Astrocyte of the spinal cord (primary cell): ENCODE data around the gene CRYBG2.

Source experiments
- DNase-seq: peaks from one replicate; pipeline ENCODE4 v3.0.0; 2011; ENCODE audit warnings: low read depth, low spot score
- H3K4me3 ChIP-seq: 2 replicates; pipeline ENCODE4 v1.5.1; 2011; ENCODE audit warnings: low read depth, mild to moderate bottlenecking, low read length, moderate library complexity
- in situ Hi-C: cut with HindIII; loops from 2 replicates; pipeline ENCODE4 v1.10.0; 2017; ENCODE audit warnings: low sequenced_read_pairs
- TF ChIP-seq, protein P1 (sequence below): IDR thresholded peaks from 2 replicates; pipeline ENCODE4 v1.5.1; 2012; ENCODE audit warnings: low read depth, mild to moderate bottlenecking, low read length, inconsistent platforms

CRYBG2 gene

DNA sequence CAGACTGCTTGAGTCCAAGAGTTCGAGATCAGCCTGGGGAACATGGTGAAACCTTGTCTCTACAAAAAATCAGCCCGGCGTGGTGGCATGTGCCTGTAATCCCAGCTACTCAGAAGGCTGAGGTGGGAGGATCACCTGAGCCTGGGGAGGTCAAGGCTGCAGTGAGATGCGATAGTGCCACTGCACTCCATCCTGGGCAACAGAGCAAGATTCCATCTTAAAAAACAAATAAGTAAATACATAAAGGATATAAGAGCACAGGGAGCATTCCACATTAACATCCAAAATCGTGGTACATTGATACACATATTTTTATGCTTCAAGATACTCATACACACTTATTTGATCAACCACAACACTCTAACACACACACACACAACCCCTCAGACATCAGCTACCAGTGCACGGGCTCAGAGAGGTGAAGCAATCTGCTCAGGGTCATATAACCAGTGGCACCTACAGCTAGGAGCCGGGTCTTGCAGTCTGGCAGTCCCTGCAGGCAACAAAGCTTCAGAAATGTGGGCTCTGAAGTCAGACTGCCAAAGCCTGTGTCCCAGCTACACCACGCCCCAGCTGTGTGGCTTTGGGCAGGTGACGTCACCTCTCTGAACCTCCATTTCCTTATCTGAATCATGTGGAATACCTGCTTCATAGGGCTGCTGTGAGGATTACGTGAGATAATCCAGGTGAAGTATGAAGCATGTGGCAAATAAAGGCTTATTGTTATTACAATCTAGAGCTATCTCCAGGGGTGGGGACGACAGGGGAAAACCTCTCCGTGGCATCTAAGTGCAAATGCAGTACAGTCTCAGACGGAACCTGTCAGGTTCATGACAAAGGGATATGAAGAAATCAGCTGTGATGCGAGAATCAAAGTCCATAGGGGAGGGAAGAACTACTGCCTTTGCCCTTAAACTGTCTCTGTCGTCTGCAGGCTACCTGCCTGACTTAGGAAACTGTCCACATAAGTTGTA, 4.8 kb upstream of the CRYBG2 start:
- TF ChIP-seq, protein P1, sequence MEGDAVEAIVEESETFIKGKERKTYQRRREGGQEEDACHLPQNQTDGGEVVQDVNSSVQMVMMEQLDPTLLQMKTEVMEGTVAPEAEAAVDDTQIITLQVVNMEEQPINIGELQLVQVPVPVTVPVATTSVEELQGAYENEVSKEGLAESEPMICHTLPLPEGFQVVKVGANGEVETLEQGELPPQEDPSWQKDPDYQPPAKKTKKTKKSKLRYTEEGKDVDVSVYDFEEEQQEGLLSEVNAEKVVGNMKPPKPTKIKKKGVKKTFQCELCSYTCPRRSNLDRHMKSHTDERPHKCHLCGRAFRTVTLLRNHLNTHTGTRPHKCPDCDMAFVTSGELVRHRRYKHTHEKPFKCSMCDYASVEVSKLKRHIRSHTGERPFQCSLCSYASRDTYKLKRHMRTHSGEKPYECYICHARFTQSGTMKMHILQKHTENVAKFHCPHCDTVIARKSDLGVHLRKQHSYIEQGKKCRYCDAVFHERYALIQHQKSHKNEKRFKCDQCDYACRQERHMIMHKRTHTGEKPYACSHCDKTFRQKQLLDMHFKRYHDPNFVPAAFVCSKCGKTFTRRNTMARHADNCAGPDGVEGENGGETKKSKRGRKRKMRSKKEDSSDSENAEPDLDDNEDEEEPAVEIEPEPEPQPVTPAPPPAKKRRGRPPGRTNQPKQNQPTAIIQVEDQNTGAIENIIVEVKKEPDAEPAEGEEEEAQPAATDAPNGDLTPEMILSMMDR: no peak
- DNase-seq: no peak
- H3K4me3 ChIP-seq: no peak overlapping the region
- in situ Hi-C loops: no loop called here

DNA sequence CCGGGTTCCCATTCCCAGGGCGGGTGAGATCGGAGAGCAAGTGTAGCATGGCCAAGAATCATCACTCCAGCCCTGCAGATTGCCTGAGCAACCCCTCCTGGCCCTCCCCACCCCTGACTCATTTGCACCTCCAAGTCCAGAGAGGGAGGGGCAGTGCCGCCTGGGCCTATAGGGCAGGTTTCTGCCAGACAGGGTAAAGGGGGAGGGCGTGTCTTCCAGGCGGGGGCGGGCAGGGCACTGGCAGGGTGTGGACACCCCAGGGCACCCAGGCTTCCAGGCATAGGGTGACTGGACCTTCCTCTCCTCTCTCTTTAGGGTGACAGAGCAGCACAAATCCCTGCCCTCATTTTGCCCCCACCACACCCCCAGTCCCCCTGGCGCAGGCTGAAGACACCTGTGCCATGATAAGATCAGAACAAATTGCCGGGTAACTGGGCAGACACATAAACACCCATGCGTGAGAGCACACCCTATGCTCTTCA, 3.2 kb upstream of the CRYBG2 start:
- H3K4me3 ChIP-seq: no peak overlapping the region
- in situ Hi-C loops: no loop called here
- no peak for DNase-seq
- TF ChIP-seq, protein P1: no peak

- TF ChIP-seq, protein P1: no peak
- in situ Hi-C loops: no loop called here
- no peak for DNase-seq
- no peak overlapping the region for H3K4me3 ChIP-seq
These were observed 2.2 kb upstream of the CRYBG2 start for GRCh38 chr1:26356106-26356505.

- in situ Hi-C loops: no loop called here
- no peak overlapping the region for H3K4me3 ChIP-seq
- TF ChIP-seq, protein P1: no peak
- no peak for DNase-seq
These were observed 1.0 kb upstream of the CRYBG2 start for GRCh38 chr1:26354972-26355371.

- TF ChIP-seq, protein P1: no peak
- DNase-seq: no peak
- H3K4me3 ChIP-seq: no peak overlapping the region
- in situ Hi-C loops: no loop called here
These were observed 595 bp downstream of the CRYBG2 start for GRCh38 chr1:26353210-26353859.

DNA sequence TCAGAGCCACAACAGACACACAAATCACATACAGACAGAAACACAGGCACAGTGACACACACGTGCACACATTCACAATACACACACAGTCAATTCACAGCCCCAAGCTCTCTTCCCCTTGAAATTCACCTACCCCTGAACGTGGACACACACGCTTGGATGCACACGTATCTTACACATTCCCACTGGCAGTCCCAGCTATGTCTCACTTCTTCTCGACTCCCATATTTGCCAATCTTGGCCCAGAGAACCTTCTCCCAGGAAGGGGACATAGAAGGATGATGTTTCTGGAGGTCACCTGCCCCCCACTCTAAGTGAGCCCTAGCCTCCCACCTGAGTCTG, 1.6 kb downstream of the CRYBG2 start:
- in situ Hi-C loops: no loop called here
- H3K4me3 ChIP-seq: no peak overlapping the region
- no peak for DNase-seq
- TF ChIP-seq, protein P1: no peak
